GM10248 (cell line): ENCODE measurements around the gene CCT4.
"Not testable (repeated sequence)": the region's sequence is repeated elsewhere in the genome, so short reads cannot be mapped to it uniquely, and the experiment has no call there.

Experiments
- CTCF ChIA-PET: fragments of 300-600 bp; sonication (Branson Sonifier 250); formaldehyde crosslinking; extraction: SDS; loops from one replicate; lab custom pipeline; 2021; ENCODE audit warnings: antibody characterized with exemption; lab: Yijun Ruan, JAX
- POLR2A ChIA-PET: fragments of 350-650 bp; sonication (Branson Sonifier 250); formaldehyde crosslinking; extraction: SDS; loops from one replicate; lab custom pipeline; 2020; ENCODE audit warnings: antibody characterized with exemption; lab: Yijun Ruan, JAX
- DNase-seq: peaks from one replicate; pipeline ENCODE4 v3.0.0; 2012; ENCODE audit errors: extremely low spot score
- TF ChIP-seq, protein P1 (sequence below): IDR thresholded peaks from 2 replicates; pipeline ENCODE4 v1.5.1; 2012; ENCODE audit warnings: mild to moderate bottlenecking, low read depth; ENCODE audit errors: extremely low read depth, missing control alignments, control extremely low read depth

The CCT4 gene

DNA sequence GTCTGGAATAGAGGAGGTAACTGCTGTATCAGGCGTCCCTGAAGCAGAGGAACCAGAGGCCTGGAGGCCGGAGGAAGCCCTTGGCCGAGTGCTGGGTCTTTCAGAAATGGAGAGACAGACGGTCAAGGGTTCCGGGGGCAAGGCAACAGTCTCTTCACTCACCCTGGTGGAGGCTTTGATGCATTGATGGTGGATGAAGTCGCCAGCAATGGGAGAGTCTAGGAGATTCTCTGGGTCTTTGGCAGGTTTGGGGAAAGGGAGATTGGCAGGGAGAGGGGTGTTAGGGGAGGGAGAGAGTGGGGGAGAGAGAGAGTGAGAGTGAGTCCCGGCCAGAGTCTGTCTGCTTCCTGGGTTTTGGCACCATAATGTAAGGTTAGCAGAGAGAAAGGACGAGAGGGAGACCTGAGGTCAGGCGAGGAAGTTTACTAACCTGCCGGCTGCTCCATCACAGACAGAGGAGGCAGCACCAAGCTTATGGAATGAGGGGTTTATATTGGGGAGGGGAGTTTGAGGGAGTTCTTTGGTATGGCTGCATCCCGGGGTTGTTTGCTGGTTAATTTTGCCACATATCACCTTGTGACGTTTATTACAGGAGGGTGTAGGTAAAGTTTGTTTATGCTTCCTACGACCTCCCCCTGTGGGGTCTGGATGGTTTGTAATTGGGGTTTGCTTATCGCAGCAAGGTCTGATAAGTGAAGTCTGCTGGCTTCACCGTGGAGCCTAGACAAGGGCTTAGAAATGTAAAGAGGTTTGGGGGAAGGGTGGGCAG lies 36.6 kb upstream of the CCT4 start:
- CTCF ChIA-PET: no interaction called here
- POLR2A ChIA-PET: no interaction called here
- no peak for DNase-seq
- TF ChIP-seq, protein P1, sequence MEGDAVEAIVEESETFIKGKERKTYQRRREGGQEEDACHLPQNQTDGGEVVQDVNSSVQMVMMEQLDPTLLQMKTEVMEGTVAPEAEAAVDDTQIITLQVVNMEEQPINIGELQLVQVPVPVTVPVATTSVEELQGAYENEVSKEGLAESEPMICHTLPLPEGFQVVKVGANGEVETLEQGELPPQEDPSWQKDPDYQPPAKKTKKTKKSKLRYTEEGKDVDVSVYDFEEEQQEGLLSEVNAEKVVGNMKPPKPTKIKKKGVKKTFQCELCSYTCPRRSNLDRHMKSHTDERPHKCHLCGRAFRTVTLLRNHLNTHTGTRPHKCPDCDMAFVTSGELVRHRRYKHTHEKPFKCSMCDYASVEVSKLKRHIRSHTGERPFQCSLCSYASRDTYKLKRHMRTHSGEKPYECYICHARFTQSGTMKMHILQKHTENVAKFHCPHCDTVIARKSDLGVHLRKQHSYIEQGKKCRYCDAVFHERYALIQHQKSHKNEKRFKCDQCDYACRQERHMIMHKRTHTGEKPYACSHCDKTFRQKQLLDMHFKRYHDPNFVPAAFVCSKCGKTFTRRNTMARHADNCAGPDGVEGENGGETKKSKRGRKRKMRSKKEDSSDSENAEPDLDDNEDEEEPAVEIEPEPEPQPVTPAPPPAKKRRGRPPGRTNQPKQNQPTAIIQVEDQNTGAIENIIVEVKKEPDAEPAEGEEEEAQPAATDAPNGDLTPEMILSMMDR: no peak

DNA sequence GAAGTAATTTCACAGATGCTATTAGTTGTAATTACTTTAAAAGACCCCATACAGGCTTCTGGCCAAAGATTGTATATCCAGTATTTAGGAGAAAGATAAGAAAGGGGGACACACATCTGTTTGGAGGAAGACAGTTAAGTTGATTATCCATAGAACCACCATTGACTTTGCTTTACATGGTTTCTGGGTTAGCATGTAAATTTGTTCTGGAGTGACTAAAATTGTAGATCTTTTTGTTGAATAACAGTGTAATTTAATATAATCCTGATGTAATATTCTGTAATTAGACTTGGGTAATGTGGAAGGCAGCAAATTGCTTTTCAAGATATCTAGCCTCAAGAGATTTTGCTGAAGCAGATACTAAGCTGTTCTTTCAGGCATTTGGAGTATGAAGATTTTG lies 34.3 kb upstream of the CCT4 start:
- CTCF ChIA-PET: interaction anchor here (1.0 to 1.2 kb wide), 2 partner anchors 489 to 534 kb away, joined by 3 read pairs; no protein-coding TSS in a partner anchor
- POLR2A ChIA-PET: no interaction called here
- TF ChIP-seq, protein P1: no peak
- no peak for DNase-seq

DNA sequence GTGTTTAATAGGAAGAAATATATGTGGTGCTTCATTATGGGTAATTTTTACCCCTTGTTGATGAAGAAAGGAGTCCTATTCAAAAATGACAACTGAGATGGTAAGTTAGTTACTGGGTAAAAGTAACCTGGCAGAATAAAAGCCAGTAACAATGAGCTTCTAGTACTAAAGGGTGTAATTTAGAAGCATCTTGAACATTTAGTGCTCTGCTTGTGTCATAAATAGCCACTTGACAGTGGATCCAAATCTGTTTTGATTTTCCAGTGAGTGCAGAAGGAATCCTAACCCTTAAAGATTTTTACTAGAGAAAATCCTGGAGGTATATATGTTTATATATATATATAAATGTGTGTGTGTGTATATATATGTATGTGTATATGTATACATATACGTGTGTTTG lies 32.1 kb upstream of the CCT4 start:
- ChIA-PET POLR2A (no interaction called here), CTCF (interaction anchor here (3.7 kb wide), 1 partner anchor 491 kb away, joined by 10 read pairs; no protein-coding TSS in a partner anchor)
- no peak for DNase-seq
- TF ChIP-seq, protein P1: no peak

DNA sequence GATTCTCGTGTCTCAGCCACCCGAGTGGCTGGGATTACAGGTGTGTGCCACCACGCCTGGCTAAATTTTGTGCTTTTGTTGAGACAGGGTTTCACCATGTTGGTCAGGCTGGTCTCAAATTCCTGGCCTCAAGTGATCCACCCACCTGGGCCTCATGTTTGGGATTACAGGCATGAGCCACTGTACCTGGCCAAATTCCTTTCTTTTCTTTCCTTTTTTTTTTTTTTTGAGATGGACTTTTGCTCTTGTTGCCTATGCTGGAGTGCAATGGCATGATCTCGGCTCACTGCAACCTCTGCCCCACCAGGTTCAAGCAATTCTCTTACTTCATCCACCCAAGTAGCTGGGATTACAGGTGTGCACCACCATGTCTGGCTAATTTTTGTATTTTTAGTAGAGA lies 26.3 kb upstream of the CCT4 start:
- POLR2A ChIA-PET, DNase-seq: not testable (repeated sequence)
- CTCF ChIA-PET: interaction anchor here (1.1 kb wide), 1 partner anchor 509 kb away, joined by 3 read pairs; no protein-coding TSS in a partner anchor

DNA sequence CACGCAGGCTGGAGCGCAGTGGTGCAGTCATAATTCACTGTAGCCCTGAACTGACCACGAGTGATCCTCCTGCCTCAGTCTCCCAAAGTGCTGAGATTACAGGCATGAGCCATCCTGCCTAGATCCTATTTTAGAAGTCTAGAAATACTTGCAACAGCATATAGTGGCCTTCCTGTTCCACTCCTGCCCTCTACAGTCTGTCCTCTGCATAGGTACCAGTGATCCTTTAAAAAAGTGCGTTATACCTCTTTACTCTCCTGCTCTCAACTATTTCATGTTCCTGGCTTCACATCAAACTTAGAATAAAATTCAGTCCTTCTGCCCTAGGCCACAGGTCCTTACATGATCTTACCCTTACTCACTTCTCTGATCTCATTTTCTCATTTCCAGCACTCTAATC lies 23.1 kb upstream of the CCT4 start:
- TF ChIP-seq, protein P1: peak; percentile 42
- no peak for DNase-seq
- CTCF ChIA-PET: interaction anchor here (1.2 kb wide), 1 partner anchor 16 kb away, joined by 3 read pairs; no protein-coding TSS in a partner anchor
- POLR2A ChIA-PET: no interaction called here

DNA sequence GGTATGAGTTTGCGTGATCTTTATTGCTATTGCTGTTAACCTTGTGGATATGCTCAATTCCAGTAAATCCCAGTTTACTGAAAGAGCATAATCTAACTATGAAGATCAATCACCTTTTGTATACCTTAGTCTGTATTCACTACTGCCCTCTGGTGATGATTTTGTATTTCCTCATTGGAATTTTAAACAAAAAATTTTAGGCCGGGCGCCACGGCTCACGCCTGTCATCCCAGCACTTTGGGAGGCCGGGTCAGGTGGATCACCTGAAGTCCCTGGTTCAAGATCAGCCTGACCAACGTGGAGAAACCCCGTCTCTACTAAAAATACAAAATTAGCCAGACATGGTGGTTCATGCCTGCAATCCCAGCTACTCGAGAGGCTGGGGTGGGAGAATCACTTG lies 22.1 kb upstream of the CCT4 start:
- CTCF ChIA-PET: interaction anchor here (2.1 kb wide), 1 partner anchor 12 kb away, joined by 9 read pairs; no protein-coding TSS in a partner anchor
- no peak for DNase-seq
- POLR2A ChIA-PET: no interaction called here
- TF ChIP-seq, protein P1: peak; percentile 0

DNA sequence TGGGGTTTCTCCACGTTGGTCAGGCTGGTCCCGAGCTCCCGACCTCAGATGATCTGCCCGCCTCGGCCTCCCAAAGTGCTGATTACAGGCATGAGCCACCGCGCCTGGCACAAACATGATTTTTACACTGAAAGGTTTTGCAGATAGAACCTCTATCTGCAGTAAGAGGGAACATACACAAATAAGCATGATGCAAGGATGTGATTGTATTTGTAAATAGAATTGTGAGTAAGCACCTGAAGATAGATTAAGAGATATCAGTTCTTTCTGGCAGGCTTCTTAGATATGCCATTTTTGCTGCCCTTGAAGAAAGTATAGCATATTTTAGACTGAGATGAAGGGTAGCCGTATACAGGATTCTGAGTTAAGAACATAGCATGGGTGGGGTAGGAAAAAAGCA lies 20.7 kb upstream of the CCT4 start:
- no peak for DNase-seq
- ChIA-PET POLR2A (no interaction called here), CTCF (interaction anchor here (2.1 kb wide), 1 partner anchor 11 kb away, joined by 9 read pairs; no protein-coding TSS in a partner anchor)
- TF ChIP-seq, protein P1: no peak
